IMR-90 (cell line): Measurements from ENCODE around the gene RNF4. TPM values are rescaled to one million over a fixed set of nuclear protein-coding genes. Genes with fewer than 3 reads are reported as not detected.

ENCODE experiments used
- ATAC-seq: fragments of 200-7000 bp; cut with Tn5 transposase; 2 replicates; pipeline ENCODE4 v1.9.1; 2020; ENCODE audit warnings: low read depth, mild to moderate bottlenecking, moderate library complexity
- BruUV-seq: library from RNA; stranded (reverse); fragments of 400-500 nt; replicated peaks from 2 replicates; lab custom pipeline; 2021; lab: Mats Ljungman, UMichigan
- CTCF ChIA-PET: fragments of 300-600 bp; formaldehyde crosslinking; extraction: SDS; loops from one replicate; lab custom pipeline; 2021; ENCODE audit warnings: antibody characterized with exemption; lab: Yijun Ruan, JAX
- POLR2A ChIA-PET: fragments of 300-600 bp; sonication (Branson Sonifier 250); formaldehyde crosslinking; loops from one replicate; lab custom pipeline; 2022; ENCODE audit warnings: antibody characterized with exemption; ENCODE audit not compliant: unreplicated experiment; lab: Charles Lee
- DNase-seq: peaks from one replicate; pipeline ENCODE4 v3.0.0; 2013
- H2AFZ ChIP-seq: replicated peaks from 2 replicates; pipeline ENCODE3; 2013; ENCODE audit warnings: low read length, mild to moderate bottlenecking; ENCODE audit not compliant: poor library complexity
- H2AK5ac ChIP-seq: 2 replicates; pipeline ENCODE4 v1.6.1; 2013; ENCODE audit warnings: low read depth, low read length, inconsistent platforms
- H2AK9ac ChIP-seq: replicated peaks from 2 replicates; pipeline ENCODE3; 2013; ENCODE audit warnings: mild to moderate bottlenecking, low read depth, low read length, moderate library complexity; ENCODE audit not compliant: poor library complexity
- H2BK120ac ChIP-seq: 2 replicates; pipeline ENCODE4 v1.6.1; 2013; ENCODE audit warnings: low read depth, low read length, inconsistent platforms
- H2BK15ac ChIP-seq: 3 replicates; pipeline ENCODE4 v1.6.1; 2013; ENCODE audit warnings: low read depth, low read length, inconsistent platforms
- H2BK20ac ChIP-seq: 2 replicates; pipeline ENCODE4 v1.6.1; 2013; ENCODE audit warnings: low read depth, mild to moderate bottlenecking, inconsistent platforms, low read length, moderate library complexity
- H2BK5ac ChIP-seq: 2 replicates; pipeline ENCODE4 v1.6.1; 2013; ENCODE audit warnings: mild to moderate bottlenecking, low read depth, low read length, inconsistent platforms; ENCODE audit not compliant: poor library complexity, severe bottlenecking
- H3K14ac ChIP-seq: replicated peaks from 2 replicates; pipeline ENCODE4 v1.6.1; 2013; ENCODE audit warnings: low read depth, low read length, inconsistent platforms
- H3K18ac ChIP-seq: 2 replicates; pipeline ENCODE4 v1.6.1; 2013; ENCODE audit warnings: low read depth, low read length, control low read depth
- H3K23ac ChIP-seq: 2 replicates; pipeline ENCODE4 v1.6.1; 2013; ENCODE audit warnings: low read depth, low read length, inconsistent platforms
- H3K27ac ChIP-seq: 2 replicates; pipeline ENCODE4 v1.5.1; 2013; ENCODE audit warnings: mild to moderate bottlenecking, control low read depth, low read length; ENCODE audit not compliant: insufficient read depth
- H3K27me3 ChIP-seq: 2 replicates; pipeline ENCODE4 v1.6.1; 2013; ENCODE audit warnings: low read length; ENCODE audit not compliant: control insufficient read depth, insufficient read depth
- H3K36me3 ChIP-seq: 2 replicates; pipeline ENCODE4 v1.6.1; 2013; ENCODE audit warnings: low read length, mixed read lengths; ENCODE audit not compliant: control insufficient read depth, insufficient read depth
- H3K4ac ChIP-seq: 2 replicates; pipeline ENCODE4 v1.6.1; 2013; ENCODE audit warnings: low read depth, low read length, inconsistent platforms
- H3K4me1 ChIP-seq: 2 replicates; pipeline ENCODE4 v1.6.1; 2013; ENCODE audit warnings: low read length, mixed read lengths; ENCODE audit not compliant: control insufficient read depth, insufficient read depth
- H3K4me2 ChIP-seq: 2 replicates; pipeline ENCODE4 v1.6.1; 2013; ENCODE audit warnings: low read depth, mild to moderate bottlenecking, control low read depth, low read length, moderate library complexity
- H3K4me3 ChIP-seq: 2 replicates; pipeline ENCODE4 v1.5.1; 2013; ENCODE audit warnings: low read depth, mild to moderate bottlenecking, control low read depth, low read length, moderate library complexity; ENCODE audit not compliant: insufficient read depth
- H3K56ac ChIP-seq: 2 replicates; pipeline ENCODE4 v1.6.1; 2013; ENCODE audit warnings: low read length, inconsistent platforms; ENCODE audit not compliant: insufficient read depth; ENCODE audit errors: extremely low read depth
- H3K79me1 ChIP-seq, 2 experiments: 2 replicates each; pipeline ENCODE4 v1.6.1; 2013; ENCODE audit warnings: low read length in 2 of 2, inconsistent platforms in 1 of 2, low read depth in 1 of 2
- H3K9ac ChIP-seq: 2 replicates; pipeline ENCODE4 v1.6.1; 2013; ENCODE audit warnings: low read depth, low read length, control low read depth
- H3K9me1 ChIP-seq: 2 replicates; pipeline ENCODE4 v1.6.1; 2013; ENCODE audit warnings: low read length, inconsistent platforms; ENCODE audit not compliant: insufficient read depth
- H3K9me3 ChIP-seq: 2 replicates; pipeline ENCODE4 v1.6.1; 2013; ENCODE audit warnings: low read length; ENCODE audit not compliant: control insufficient read depth, insufficient read depth
- H4K20me1 ChIP-seq: 2 replicates; pipeline ENCODE4 v1.6.1; 2013; ENCODE audit warnings: low read length, inconsistent platforms; ENCODE audit not compliant: insufficient read depth
- H4K5ac ChIP-seq: 2 replicates; pipeline ENCODE4 v1.6.1; 2013; ENCODE audit warnings: mild to moderate bottlenecking, low read depth, low read length, control low read depth
- H4K8ac ChIP-seq, 2 experiments: 2 replicates each; pipeline ENCODE4 v1.6.1; 2013; ENCODE audit warnings: low read depth in 2 of 2, low read length in 2 of 2, control low read depth in 1 of 2, inconsistent platforms in 1 of 2
- H4K91ac ChIP-seq: 2 replicates; pipeline ENCODE4 v1.6.1; 2013; ENCODE audit warnings: low read depth, low read length, inconsistent platforms; ENCODE audit not compliant: insufficient read depth
- BHLHE40 ChIP-seq: fragments of 150-350 bp; IDR thresholded peaks from 2 replicates; pipeline ENCODE4 v1.6.1; 2016; ENCODE audit warnings: mild to moderate bottlenecking, low read depth, low read length
- CEBPB ChIP-seq: IDR thresholded peaks from 2 replicates; pipeline ENCODE4 v1.6.1; 2012; ENCODE audit warnings: low read depth, low read length, improper control_type of control experiment
- CHD1 ChIP-seq: IDR thresholded peaks from 2 replicates; pipeline ENCODE4 v1.6.1; 2012; ENCODE audit warnings: low read depth, low read length, improper control_type of control experiment
- CTCF ChIP-seq: conservative IDR thresholded peaks from 2 replicates; pipeline ENCODE4 v1.5.1; 2012; ENCODE audit warnings: mild to moderate bottlenecking, low read depth, low read length, improper control_type of control experiment
- ELK1 ChIP-seq: fragments of 150-350 bp; IDR thresholded peaks from 2 replicates; pipeline ENCODE4 v1.6.1; 2016; ENCODE audit warnings: low read depth, mild to moderate bottlenecking, low read length, moderate library complexity, borderline replicate concordance
- FOS ChIP-seq: fragments of 150-350 bp; IDR thresholded peaks from 2 replicates; pipeline ENCODE4 v1.6.1; 2016; ENCODE audit warnings: low read depth, low read length
- MAFK ChIP-seq: IDR thresholded peaks from 2 replicates; pipeline ENCODE4 v1.6.1; 2012; ENCODE audit warnings: low read depth, low read length, improper control_type of control experiment
- POLR2A ChIP-seq: IDR thresholded peaks from 2 replicates; pipeline ENCODE4 v1.6.1; 2012; ENCODE audit warnings: mild to moderate bottlenecking, low read depth, low read length
- RCOR1 ChIP-seq: IDR thresholded peaks from 2 replicates; pipeline ENCODE4 v1.6.1; 2012; ENCODE audit warnings: mild to moderate bottlenecking, low read length, improper control_type of control experiment; ENCODE audit not compliant: insufficient replicate concordance
- SMC3 ChIP-seq: fragments of 150-350 bp; IDR thresholded peaks from 2 replicates; pipeline ENCODE4 v1.6.1; 2016; ENCODE audit warnings: low read depth, mild to moderate bottlenecking, antibody characterized with exemption, low read length, moderate library complexity
- USF2 ChIP-seq: fragments of 150-350 bp; IDR thresholded peaks from 2 replicates; pipeline ENCODE4 v1.6.1; 2017; ENCODE audit warnings: mild to moderate bottlenecking, antibody characterized with exemption, low read length, low read depth
- WGBS, 2 experiments: methylation state at CpG; one replicate each; pipeline versions ENCODE4 v1.1.5 to v1.1.7; 2013; ENCODE audit warnings: missing lambda C conversion rate in 2 of 2; ENCODE audit not compliant: insufficient read length in 1 of 2; ENCODE audit errors: extremely low coverage in 2 of 2; 5-methylcytosine and 5-hydroxymethylcytosine counted together
- dilution Hi-C: fragments of 300-500 bp; cut with HindIII; formaldehyde crosslinking; loops from one replicate; pipeline ENCODE4 v1.14.3; 2018; ENCODE audit warnings: low sequenced_read_pairs; ENCODE audit not compliant: unreplicated experiment
- in situ Hi-C: fragments of 300-500 bp; cut with MboI; formaldehyde crosslinking; loops from 3 replicates; pipeline ENCODE4 v1.14.3; 2019; ENCODE audit warnings: low sequenced_read_pairs, inconsistent platforms, mixed read lengths
- intact Hi-C: fragments of 100-400 bp; cut with micrococcal nuclease; formaldehyde crosslinking; loops from 2 replicates; pipeline ENCODE4 v1.10.0; 2022
- polyA plus RNA-seq, 3 experiments: library from polyadenylated mRNA; depleted of rRNA; stranded (reverse); fragments of >200 nt; gene quantifications; 2 replicates each; pipeline ENCODE4 v1.2.3, GENCODE V29; 2012; ENCODE audit warnings: low replicate concordance in 1 of 3
- total RNA-seq: library from RNA; depleted of rRNA; stranded (reverse); fragments of >200 nt; gene quantifications from 2 replicates; pipeline ENCODE4 v1.2.3, GENCODE V29; 2012

Gene RNF4
- total and polyA plus RNA-seq, 2 of the 4 experiments (the other 2 are of a cell fraction): 63.8 to 73.8 TPM

GRCh38 chr4:2507855-2508254 is 38.9 kb downstream of the RNF4 start:
- Histone ChIP-seq H2AK9ac (no peak overlapping the region), H3K23ac (no peak overlapping the region), H2AK5ac (no peak overlapping the region), H3K56ac (no peak overlapping the region), H3K4me3 (no peak overlapping the region), H3K4me2 (no peak overlapping the region), H4K20me1 (peaks cover 44% of the 10 kb centered on the region), H2AFZ (no peak overlapping the region), H3K14ac (no peak overlapping the region), H2BK15ac (no peak overlapping the region), H3K18ac (no peak overlapping the region), H3K9ac (no peak overlapping the region), H3K27ac (no peak overlapping the region), H4K5ac (no peak overlapping the region), H3K4me1 (no peaks in the 10 kb centered on the region), H3K36me3 (peaks cover 48% of the 10 kb centered on the region), H4K91ac (no peak overlapping the region), H2BK20ac (no peak overlapping the region), H3K27me3 (no peaks in the 10 kb centered on the region), H3K9me3 (no peaks in the 10 kb centered on the region), H2BK120ac (no peak overlapping the region), H3K4ac (no peak overlapping the region), H3K79me1 (peaks cover 49 to 78% of the 10 kb centered on the region in 2 experiments), H4K8ac (no peak overlapping the region), H2BK5ac (no peak overlapping the region), H3K9me1 (peaks cover 3% of the 10 kb centered on the region; the same call in 1 of the 2 replicates)
- BruUV-seq: no TSS peak
- DNase-seq: no peak
- in situ Hi-C loops (no loop called here), dilution Hi-C loops (no loop called here), intact Hi-C loops (no loop called here)
- CTCF ChIA-PET: no interaction called here
- ATAC-seq: no peak
- WGBS, 2 experiments: 93% methylated on average over 4 of the region's 7 CpGs; no CpG with 5 or more reads in 1 of the 2 experiments
- POLR2A ChIA-PET: no interaction called here
- TF ChIP-seq SMC3 (no peak), ELK1 (no peak), FOS (no peak), CHD1 (no peak), MAFK (no peak), CTCF (no peak), POLR2A (no peak), USF2 (no peak), BHLHE40 (no peak), RCOR1 (no peak), CEBPB (no peak)
